Stimulated activated CD4-positive, alpha-beta T cell treated with anti-CD3 and anti-CD28 coated beads, TNF-alpha, amount 100 ng/mL, for 24 hours (primary cell): ENCODE results near the gene MACROD1.
"Not testable (repeated sequence)": the region's sequence is repeated elsewhere in the genome, so short reads cannot be mapped to it uniquely, and the experiment has no call there.

Source experiments
- DNase-seq, 3 experiments: peaks; one replicate each; pipeline ENCODE4 v3.0.0-alpha.2; 2020; ENCODE audit warnings: low read depth in 3 of 3

The MACROD1 gene

GRCh38 chr11:64056861-64057260, 109.1 kb downstream of the MACROD1 start:
- DNase-seq: no peak

- no peak for DNase-seq
These were observed 109.6 kb downstream of the MACROD1 start for GRCh38 chr11:64056213-64056785.

- DNase-seq: no peak
These were observed 110.8 kb downstream of the MACROD1 start for GRCh38 chr11:64055077-64055476.

GRCh38 chr11:64053699-64054098, 112.2 kb downstream of the MACROD1 start:
- no peak for DNase-seq

- DNase-seq: no peak
These were observed 112.8 kb downstream of the MACROD1 start for GRCh38 chr11:64052938-64053622.

- DNase-seq: no peak
These were observed 113.5 kb downstream of the MACROD1 start for GRCh38 chr11:64052436-64052835.

GRCh38 chr11:64051297-64051696, 114.6 kb downstream of the MACROD1 start:
- no peak for DNase-seq

- DNase-seq: no peak
These were observed 116.4 kb downstream of the MACROD1 start for GRCh38 chr11:64049509-64049908.

GRCh38 chr11:64048042-64048854, 117.7 kb downstream of the MACROD1 start:
- no peak for DNase-seq

GRCh38 chr11:64047373-64047772, 118.5 kb downstream of the MACROD1 start:
- DNase-seq: not testable (repeated sequence)

GRCh38 chr11:64045700-64046099, 120.2 kb downstream of the MACROD1 start:
- DNase-seq: no peak

- DNase-seq: no peak
These were observed 121.1 kb downstream of the MACROD1 start for GRCh38 chr11:64044730-64045393.

- DNase-seq: no peak
These were observed 122.4 kb downstream of the MACROD1 start for GRCh38 chr11:64043545-64043944.

GRCh38 chr11:64042301-64042700, 123.6 kb downstream of the MACROD1 start:
- DNase-seq: no peak

- DNase-seq: no peak
These were observed 124.1 kb downstream of the MACROD1 start for GRCh38 chr11:64041846-64042245.

GRCh38 chr11:64040684-64041322, 125.1 kb downstream of the MACROD1 start:
- DNase-seq: no peak

- DNase-seq: no peak
These were observed 126.8 kb downstream of the MACROD1 start for GRCh38 chr11:64039012-64039665.

- no peak for DNase-seq
These were observed 127.4 kb downstream of the MACROD1 start for GRCh38 chr11:64038500-64038899.

- peak in 1 of 3 experiments; percentile 13 for DNase-seq
These were observed 128.8 kb downstream of the MACROD1 start for GRCh38 chr11:64037027-64037634.

- DNase-seq: no peak
These were observed 129.6 kb downstream of the MACROD1 start for GRCh38 chr11:64036087-64037026.
